B cell (primary cell): ENCODE results near the gene C5orf15. TPM values are rescaled to one million over a fixed set of nuclear protein-coding genes. Genes with fewer than 3 reads are reported as not detected.

Experiments
- ATAC-seq: fragments of 200-7000 bp; cut with Tn5 transposase; one replicate; pipeline ENCODE4 v1.10.0; 2021; ENCODE audit warnings: low read depth, mild to moderate bottlenecking, moderate number of reproducible peaks, moderate library complexity
- CTCF ChIA-PET: fragments of 350-600 bp; sonication (Branson Sonifier 250); formaldehyde crosslinking; loops from one replicate; lab custom pipeline; 2021; ENCODE audit warnings: antibody characterized with exemption, inconsistent platforms; lab: Charles Lee
- POLR2A ChIA-PET: fragments of 350-600 bp; sonication (Branson Sonifier 250); formaldehyde crosslinking; loops from one replicate; lab custom pipeline; 2021; ENCODE audit warnings: antibody characterized with exemption; lab: Charles Lee
- DNase-seq: peaks from one replicate; pipeline ENCODE4 v3.0.0; 2013
- H2AFZ ChIP-seq: 2 replicates; pipeline ENCODE4 v1.6.1; 2012; ENCODE audit warnings: mild to moderate bottlenecking, low read depth, low read length; ENCODE audit not compliant: insufficient read depth, poor library complexity, severe bottlenecking
- H3K27ac ChIP-seq, 2 donors: 1 replicate in 1 of 2; 2 replicates in 1 of 2; pipeline ENCODE4 v1.5.1; 2012 to 2013; ENCODE audit warnings: low read length in 2 of 2, mild to moderate bottlenecking in 2 of 2, moderate library complexity in 1 of 2
- H3K27me3 ChIP-seq, 4 experiments: fragments of 200-600 bp in 1 of 4; sonication (generic) in 1 of 4; replicated peaks in 1 of 4; 1 replicate in 2 of 4; 2 replicates in 2 of 4; pipeline versions ENCODE4 v1.6.1 to v1.7.0; 2013 to 2016; ENCODE audit warnings: low read length in 3 of 4, mild to moderate bottlenecking in 2 of 4, mixed read lengths in 1 of 4, moderate library complexity in 1 of 4; ENCODE audit not compliant: insufficient read depth in 4 of 4, control insufficient read depth in 3 of 4; ENCODE audit errors: control extremely low read depth in 1 of 4
- H3K36me3 ChIP-seq, 2 experiments: replicated peaks in 1 of 2; 1 replicate in 1 of 2; 2 replicates in 1 of 2; pipeline versions ENCODE4 v1.6.1 to v1.7.1; 2013; ENCODE audit warnings: low read length in 1 of 2; ENCODE audit not compliant: insufficient read depth in 2 of 2, control insufficient read depth in 1 of 2; ENCODE audit errors: control extremely low read depth in 1 of 2, extremely low read depth in 1 of 2
- H3K4me1 ChIP-seq, 2 donors: fragments of 200-600 bp in 1 of 2; sonication (generic) in 1 of 2; 1 replicate in 1 of 2; 2 replicates in 1 of 2; pipeline versions ENCODE4 v1.5.1 to v1.6.1; 2013 to 2017; ENCODE audit warnings: low read length in 2 of 2; ENCODE audit not compliant: control insufficient read depth in 2 of 2, insufficient read depth in 2 of 2
- H3K4me2 ChIP-seq: replicated peaks from 2 replicates; pipeline ENCODE3; 2012; ENCODE audit warnings: mild to moderate bottlenecking, low read depth, low read length; ENCODE audit not compliant: poor library complexity, severe bottlenecking
- H3K4me3 ChIP-seq, 5 experiments: fragments of 200-600 bp in 1 of 5; sonication (generic) in 1 of 5; 1 replicate in 3 of 5; 2 replicates in 2 of 5; pipeline versions ENCODE4 v1.5.1 to v1.7.0; 2011 to 2016; ENCODE audit warnings: low read length in 4 of 5, mild to moderate bottlenecking in 4 of 5, low read depth in 2 of 5, control low read depth in 1 of 5, moderate library complexity in 1 of 5; ENCODE audit not compliant: insufficient read depth in 1 of 5; ENCODE audit errors: control extremely low read depth in 1 of 5, extremely low read depth in 1 of 5
- H3K79me2 ChIP-seq: fragments of 200-600 bp; sonication (generic); one replicate; pipeline ENCODE4 v1.6.0; 2016; ENCODE audit warnings: low read length; ENCODE audit not compliant: control insufficient read depth, insufficient read depth
- H3K9ac ChIP-seq: fragments of 200-600 bp; sonication (generic); 2 replicates; pipeline ENCODE4 v1.6.1; 2017; ENCODE audit warnings: mild to moderate bottlenecking, low read length, moderate library complexity
- H3K9me3 ChIP-seq, 3 donors: one replicate each; pipeline versions ENCODE4 v1.6.1 to v1.7.1; 2013; ENCODE audit warnings: low read length in 2 of 3; ENCODE audit not compliant: control insufficient read depth in 2 of 3, insufficient read depth in 1 of 3; ENCODE audit errors: control extremely low read depth in 1 of 3
- H4K20me1 ChIP-seq: 2 replicates; pipeline ENCODE4 v1.6.0; 2012; ENCODE audit warnings: mild to moderate bottlenecking, low read length; ENCODE audit not compliant: insufficient read depth, control insufficient read depth, poor library complexity, severe bottlenecking
- H3K27ac Mint-ChIP-seq: one replicate; pipeline ENCODE4 v1.8.0; 2021; ENCODE audit warnings: mixed read lengths
- H3K27me3 Mint-ChIP-seq: one replicate; pipeline ENCODE4 v1.8.0; 2021; ENCODE audit warnings: mixed read lengths
- H3K4me1 Mint-ChIP-seq: one replicate; pipeline ENCODE4 v1.8.0; 2021; ENCODE audit warnings: mixed read lengths
- H3K4me3 Mint-ChIP-seq: one replicate; pipeline ENCODE4 v1.8.0; 2021; ENCODE audit warnings: mixed read lengths
- H3K9me3 Mint-ChIP-seq: one replicate; pipeline ENCODE4 v1.8.0; 2022; ENCODE audit warnings: mixed read lengths; ENCODE audit not compliant: insufficient read depth
- CTCF ChIP-seq: fragments of 200-600 bp; IDR thresholded peaks from one replicate; pipeline ENCODE4 v1.8.0; 2022; ENCODE audit warnings: antibody characterized with exemption, mild to moderate bottlenecking
- EZH2 ChIP-seq: IDR thresholded peaks from 2 replicates; pipeline ENCODE4 v1.6.1; 2012; ENCODE audit warnings: borderline replicate concordance, low read depth, mild to moderate bottlenecking, moderate library complexity, low read length; ENCODE audit not compliant: insufficient read depth, poor library complexity, severe bottlenecking
- WGBS: methylation state at CpG from one replicate; pipeline ENCODE4 v1.1.5; 2013; ENCODE audit warnings: missing lambda C conversion rate; ENCODE audit not compliant: insufficient coverage; 5-methylcytosine and 5-hydroxymethylcytosine counted together
- intact Hi-C: fragments of 100-400 bp; cut with micrococcal nuclease; formaldehyde crosslinking; loops from one replicate; pipeline ENCODE4 v1.10.0; 2022
- polyA plus RNA-seq: library from polyadenylated mRNA; depleted of rRNA; stranded (reverse); fragments of >200 nt; gene quantifications from 2 replicates; pipeline ENCODE4 v1.2.3, GENCODE V29; 2012
- total RNA-seq, 2 donors: library from RNA; stranded (reverse); fragments of 120-200 nt in 1 of 2; gene quantifications; 1 replicate in 1 of 2; 2 replicates in 1 of 2; pipeline versions ENCODE4 v1.2.3 to v1.2.4, GENCODE V29; 2013 to 2022

C5orf15 gene
- total and polyA plus RNA-seq, 2 donors (not counting 1 experiment from before 2014, with no cell fraction given), result 22.7 to 28.2 TPM

GRCh38 chr5:133916914-133917313 is 51.5 kb downstream of the C5orf15 start:
- Histone ChIP-seq H3K9ac (no peak overlapping the region), H3K9me3 (no peaks in the 10 kb centered on the region), H3K36me3 (no peaks in the 10 kb centered on the region), H3K4me3 (no peak overlapping the region), H3K27me3 (no peaks in the 10 kb centered on the region), H3K27ac (no peak overlapping the region), H3K4me1 (peaks cover 21 to 25% of the 10 kb centered on the region in 2 donors), H3K79me2 (no peaks in the 10 kb centered on the region), H4K20me1 (no peaks in the 10 kb centered on the region), H3K4me2 (no peak overlapping the region), H2AFZ (peak overlapping the region; percentile 4)
- no peak overlapping the region for H3K4me3 Mint-ChIP-seq
- ChIA-PET POLR2A (interaction anchor here (1.8 kb wide), 1 partner anchor 13 kb away, joined by 3 read pairs; no protein-coding TSS in a partner anchor), CTCF (interaction anchor here (0.6 to 2.0 kb wide), 4 partner anchors 11 to 107 kb away, joined by 3 to 4 read pairs (median 4); no protein-coding TSS in a partner anchor)
- peaks cover 41% of the 10 kb centered on the region for H3K4me1 Mint-ChIP-seq
- H3K27ac Mint-ChIP-seq, result no peak overlapping the region
- H3K27me3 Mint-ChIP-seq, result no peaks in the 10 kb centered on the region
- TF ChIP-seq EZH2, result no peak
- no peak for TF ChIP-seq CTCF
- intact Hi-C loops, result no loop called here
- H3K9me3 Mint-ChIP-seq, result no peaks in the 10 kb centered on the region
- no peak for DNase-seq
- no peak for ATAC-seq
- 97% methylated on average over 5 of the region's 6 CpGs for WGBS

- TF ChIP-seq EZH2 (no peak), CTCF (no peak)
- Histone ChIP-seq H4K20me1 (no peaks in the 10 kb centered on the region), H3K9me3 (no peaks in the 10 kb centered on the region), H3K27me3 (no peaks in the 10 kb centered on the region), H2AFZ (peak overlapping the region; percentile 4), H3K79me2 (no peaks in the 10 kb centered on the region), H3K9ac (no peak overlapping the region), H3K36me3 (no peaks in the 10 kb centered on the region), H3K27ac (no peak overlapping the region), H3K4me2 (no peak overlapping the region), H3K4me1 (peaks cover 20 to 23% of the 10 kb centered on the region in 2 donors), H3K4me3 (no peak overlapping the region)
- Mint-ChIP-seq H3K4me1 (peaks cover 40% of the 10 kb centered on the region), H3K27me3 (no peaks in the 10 kb centered on the region), H3K27ac (no peak overlapping the region), H3K4me3 (no peak overlapping the region), H3K9me3 (no peaks in the 10 kb centered on the region)
- ATAC-seq (no peak), DNase-seq (no peak)
- WGBS, result 50% methylated on average over 1 of the region's 1 CpG
- intact Hi-C loops, result no loop called here
- POLR2A ChIA-PET, result interaction anchor here (1.8 kb wide), 1 partner anchor 13 kb away, joined by 3 read pairs; no protein-coding TSS in a partner anchor
- CTCF ChIA-PET, result interaction anchor here (0.6 to 2.0 kb wide), 4 partner anchors 11 to 107 kb away, joined by 3 to 4 read pairs (median 4); no protein-coding TSS in a partner anchor
Measured at GRCh38 chr5:133916479-133916878, 51.9 kb downstream of the C5orf15 start.
